ENCODE measurements around the gene UBE3B.

UBE3B gene

DNA sequence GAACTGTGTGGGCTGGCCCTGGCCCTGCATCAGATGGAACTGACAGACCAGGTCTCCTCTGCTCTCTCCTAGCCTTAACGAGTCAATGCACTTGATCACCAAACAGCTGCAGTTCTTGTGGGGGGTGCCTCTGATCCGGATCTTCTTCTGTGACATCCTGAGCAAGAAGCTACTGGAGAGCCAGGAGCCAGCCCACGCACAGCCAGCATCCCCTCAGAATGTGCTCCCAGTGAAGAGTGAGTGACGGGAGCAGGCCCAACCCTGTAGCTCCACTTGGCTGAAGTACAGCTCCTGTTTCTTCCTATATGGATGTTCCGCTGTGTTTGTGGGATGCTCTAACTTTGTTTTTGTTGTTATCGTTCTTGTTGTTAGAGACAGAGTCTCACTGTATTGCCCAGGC is 23.9 kb downstream of the UBE3B start:
- DNase-seq: no peak

DNA sequence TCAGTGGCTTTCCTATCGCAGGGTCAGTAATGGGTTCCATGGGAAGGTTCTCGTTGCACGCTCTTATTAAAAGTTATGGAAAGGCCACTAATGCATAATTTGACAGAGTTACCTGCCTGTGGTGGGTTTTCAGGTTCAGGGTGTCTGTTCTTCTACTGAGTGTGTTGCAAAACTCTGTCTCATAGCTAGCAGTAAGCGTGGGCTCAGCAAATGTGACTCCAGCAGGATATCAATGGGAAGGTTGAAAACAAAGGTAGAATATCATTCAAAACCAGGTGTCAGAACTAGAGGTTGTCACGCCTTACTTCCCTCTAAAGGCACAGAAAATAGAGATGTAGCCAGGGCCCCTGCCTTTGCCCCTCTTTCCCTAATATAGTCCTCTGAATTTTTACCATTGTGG is 24.9 kb downstream of the UBE3B start:
- DNase-seq: no peak

DNA sequence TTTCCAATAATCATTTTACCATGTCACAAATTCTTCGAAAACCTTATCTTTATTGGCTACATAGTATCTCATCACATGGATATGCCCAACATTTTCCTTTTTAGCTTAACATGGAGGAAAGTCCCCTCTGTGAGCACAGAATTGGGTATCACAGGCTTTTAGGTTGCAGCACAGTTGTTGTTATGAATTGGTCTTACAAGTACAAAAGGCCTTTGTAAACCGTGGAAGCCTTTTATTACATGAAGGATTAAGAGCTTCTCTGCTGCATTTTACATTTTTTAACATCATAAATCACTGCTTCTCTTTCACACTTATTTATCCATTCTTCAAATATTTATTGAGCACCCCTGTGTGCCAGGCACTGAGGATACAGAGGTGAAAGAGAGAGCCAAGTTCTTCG is 26.2 kb downstream of the UBE3B start:
- no peak for DNase-seq

DNA sequence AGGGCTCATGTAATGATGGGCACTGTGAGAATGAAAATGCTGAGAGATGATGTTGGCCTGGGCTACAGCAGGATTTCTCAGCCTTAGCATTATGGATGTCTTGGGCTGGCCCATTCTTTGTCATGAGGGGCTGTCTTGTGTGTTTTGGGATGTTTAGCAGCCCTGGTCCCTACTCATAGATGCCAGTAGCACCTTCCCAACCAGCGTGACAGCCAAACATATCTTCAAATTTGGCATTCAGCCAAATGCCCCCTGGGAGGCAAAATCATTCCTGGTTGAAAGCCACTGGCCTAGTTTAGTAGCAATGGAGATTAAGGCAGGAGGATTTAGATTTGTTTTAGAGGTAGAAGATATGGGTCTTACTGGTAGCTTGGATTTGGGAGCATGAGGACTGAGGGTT is 26.6 kb downstream of the UBE3B start:
- no peak for DNase-seq

DNA sequence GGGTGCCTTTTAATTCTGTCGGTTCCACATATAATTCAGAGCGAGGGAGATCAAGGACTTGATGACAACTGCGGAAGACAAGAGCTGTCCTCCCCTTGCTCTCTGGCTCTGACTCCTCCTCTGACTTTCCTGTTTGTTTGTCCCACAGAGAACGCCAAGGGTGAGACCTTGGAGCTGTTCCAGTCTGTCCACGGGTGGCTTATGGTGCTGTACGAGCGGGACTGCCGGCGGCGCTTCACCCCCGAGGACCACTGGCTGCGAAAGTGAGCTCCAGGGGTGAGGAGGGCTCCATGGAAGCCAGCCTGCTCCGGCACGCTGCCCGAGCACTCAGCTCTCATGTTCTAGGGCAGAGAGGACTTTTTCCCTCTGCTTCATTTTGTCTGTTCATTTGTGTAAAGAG is 32.8 kb downstream of the UBE3B start:
- DNase-seq: no peak

DNA sequence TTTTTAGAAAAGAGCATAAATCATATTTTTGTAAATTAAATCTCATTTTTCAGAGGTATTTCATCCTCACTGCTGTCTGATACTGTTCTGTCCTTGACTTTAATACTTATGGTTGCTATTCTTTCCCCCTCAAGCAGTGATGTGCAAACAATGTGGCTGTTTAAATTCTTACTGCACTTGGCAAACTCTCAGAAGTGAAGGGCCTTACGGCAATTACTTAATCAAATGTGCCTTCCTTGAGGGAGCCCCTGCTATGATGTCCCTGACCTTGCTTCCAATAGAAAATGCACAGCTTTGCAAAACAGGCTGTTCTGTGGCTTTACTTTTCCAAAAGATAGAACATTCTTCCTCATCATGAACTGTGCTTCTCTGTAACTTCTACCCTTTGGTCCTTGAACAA is 35.2 kb downstream of the UBE3B start:
- no peak for DNase-seq

DNA sequence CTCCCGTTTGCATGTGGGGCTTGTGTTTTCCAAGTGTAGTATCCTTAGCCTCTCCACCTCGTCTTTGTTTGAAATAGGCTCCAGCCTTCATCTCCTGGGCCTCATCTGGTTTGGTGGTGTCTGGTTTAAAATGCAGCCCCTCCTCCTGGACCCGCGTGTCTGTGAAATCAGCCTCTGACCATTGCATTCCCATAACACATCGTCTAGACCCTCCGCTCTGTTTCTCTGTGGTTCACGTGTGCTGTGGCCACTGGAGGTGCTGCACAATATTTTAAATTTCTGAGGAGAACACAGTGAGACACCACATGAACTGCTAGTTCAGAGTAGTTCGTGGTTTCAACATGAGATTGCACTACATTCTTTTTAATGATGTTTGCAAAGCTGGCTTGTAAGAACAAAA is 35.6 kb downstream of the UBE3B start:
- no peak for DNase-seq

DNA sequence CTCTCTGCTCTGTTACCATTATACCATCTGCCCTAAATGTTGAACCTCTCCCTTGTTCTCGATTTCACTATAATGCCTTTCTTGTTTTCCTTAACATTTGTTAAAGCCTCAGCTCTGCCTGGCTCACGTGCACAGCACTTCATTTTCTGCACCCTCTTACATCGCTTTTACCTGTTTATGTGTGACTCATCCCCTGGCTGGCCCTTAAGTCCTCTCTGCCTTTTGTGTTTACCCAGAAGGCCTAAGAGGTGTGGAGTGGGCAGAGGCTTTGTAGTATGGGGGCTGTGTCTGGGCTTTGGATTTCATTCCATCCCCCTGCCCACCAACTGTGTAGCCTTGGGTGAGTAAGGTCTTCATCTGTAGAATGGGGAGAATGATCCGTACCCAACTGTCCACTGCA is 36.5 kb downstream of the UBE3B start:
- no peak for DNase-seq

DNA sequence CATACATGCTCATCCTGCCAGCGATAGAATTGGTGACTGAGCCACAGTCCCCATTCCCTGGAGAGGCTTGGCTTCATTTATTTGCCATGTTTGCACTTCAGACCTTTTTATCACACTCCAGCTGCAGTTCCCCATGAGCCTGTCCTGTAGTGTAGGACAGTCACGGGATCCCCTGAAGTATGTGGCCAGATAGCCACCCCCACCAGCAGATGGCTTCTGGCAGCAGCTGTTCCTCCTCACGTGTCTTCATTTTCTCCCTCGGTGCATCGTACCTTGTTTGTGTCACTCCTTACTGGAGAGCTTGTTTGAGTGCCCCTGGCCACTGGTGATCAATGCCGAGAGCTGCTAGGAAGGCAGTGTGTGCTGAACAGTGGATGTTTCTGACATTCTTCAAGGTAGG is 40.2 kb downstream of the UBE3B start:
- no peak for DNase-seq

DNA sequence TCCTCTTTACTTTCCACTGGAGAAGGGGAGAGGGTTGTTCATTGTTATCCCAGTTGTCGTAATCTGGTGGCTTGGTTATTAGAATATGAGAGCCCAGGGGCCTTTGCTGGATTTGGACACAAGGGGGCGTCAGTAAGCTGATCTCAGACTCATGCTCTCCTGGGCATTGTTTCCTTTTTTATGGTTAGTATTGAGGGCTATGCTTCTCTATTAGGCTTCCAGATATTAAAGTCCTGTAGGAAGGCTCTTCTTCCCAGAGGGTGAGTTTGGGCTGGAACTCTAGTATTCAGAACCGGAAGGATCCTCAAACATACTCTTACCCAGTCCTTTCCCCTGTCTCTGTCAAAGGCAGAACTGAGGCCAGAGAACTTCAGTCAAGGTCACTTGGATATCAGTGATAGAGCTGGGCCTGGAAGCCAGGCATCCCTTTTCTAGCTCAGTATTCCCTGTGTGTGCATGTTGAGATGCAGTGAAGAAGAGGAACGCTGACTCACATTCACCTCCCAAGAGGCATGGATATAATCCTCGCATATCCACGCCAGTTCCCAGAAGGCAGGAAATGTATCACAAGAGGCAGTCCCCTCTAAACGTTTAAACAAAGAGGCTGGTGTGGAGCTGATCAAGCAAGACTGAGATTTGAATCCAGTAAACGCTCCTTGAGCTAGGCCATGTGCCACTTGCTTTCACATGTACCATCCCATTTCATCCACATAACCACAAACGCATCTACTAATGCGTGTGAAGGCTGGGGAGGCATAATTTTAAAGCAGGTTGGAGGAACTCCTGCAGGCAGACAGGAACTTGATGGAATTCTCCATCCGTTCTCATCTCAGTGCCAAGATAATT is 41.6 kb downstream of the UBE3B start:
- peak; percentile 57 for DNase-seq

DNA sequence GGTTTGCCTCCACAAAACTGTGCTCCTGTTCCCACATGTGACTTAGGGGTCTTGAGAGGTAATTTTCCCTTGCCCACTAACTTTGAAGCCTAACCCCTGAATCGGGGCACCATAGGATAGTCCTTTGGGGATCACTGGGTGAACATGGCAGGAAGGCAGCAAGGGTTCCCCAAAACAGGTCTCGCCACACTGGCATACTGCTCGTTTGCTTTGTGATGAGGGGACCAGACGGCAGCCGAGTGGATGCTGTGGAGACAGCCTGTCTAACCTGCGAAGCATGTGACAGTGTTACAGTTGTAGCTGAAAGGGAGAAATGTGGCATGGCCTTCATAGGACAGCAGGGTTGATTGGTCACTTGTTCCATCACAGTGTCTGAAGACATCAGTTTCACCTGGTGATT is 42.4 kb downstream of the UBE3B start:
- DNase-seq: no peak

DNA sequence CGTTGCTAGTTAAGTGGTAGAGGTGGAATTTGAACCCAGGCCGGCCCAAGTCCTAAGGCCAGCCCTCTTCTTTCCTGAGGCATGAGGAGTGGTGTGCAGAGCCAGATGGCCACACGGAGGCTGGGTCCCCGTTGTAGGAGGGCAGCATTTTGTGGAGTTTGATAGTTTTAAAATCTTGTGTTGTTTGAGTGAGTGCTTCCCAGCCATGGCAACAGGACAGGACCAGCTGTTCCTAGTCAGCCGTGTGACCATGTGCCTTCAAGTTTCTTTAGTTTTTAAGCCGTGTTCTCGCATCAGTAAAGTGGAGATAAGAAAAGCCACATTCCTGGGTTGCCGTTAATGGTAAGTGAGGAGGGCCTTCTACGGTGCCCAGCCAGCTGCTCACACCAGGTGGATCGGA is 44.4 kb downstream of the UBE3B start:
- no peak for DNase-seq

DNA sequence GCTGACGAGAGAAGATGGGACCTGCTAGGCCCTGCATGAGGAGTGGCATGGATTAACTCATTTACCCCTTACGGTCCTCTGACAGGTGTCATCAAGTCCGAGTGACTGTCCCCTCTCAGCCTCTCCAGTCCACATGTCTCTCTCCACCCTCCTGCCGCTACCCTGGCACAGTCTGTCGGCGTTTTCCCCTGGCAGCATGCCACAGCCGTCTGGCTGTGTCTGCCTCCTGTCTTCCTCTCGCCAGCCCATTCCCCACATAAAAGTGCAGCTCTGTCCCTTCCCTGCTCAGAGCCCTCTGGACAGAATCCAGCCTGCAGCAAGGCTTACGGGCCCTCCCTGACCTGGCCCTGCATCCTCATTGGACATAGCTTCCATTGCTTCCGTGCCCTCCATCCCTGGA is 45.6 kb downstream of the UBE3B start:
- DNase-seq: no peak

DNA sequence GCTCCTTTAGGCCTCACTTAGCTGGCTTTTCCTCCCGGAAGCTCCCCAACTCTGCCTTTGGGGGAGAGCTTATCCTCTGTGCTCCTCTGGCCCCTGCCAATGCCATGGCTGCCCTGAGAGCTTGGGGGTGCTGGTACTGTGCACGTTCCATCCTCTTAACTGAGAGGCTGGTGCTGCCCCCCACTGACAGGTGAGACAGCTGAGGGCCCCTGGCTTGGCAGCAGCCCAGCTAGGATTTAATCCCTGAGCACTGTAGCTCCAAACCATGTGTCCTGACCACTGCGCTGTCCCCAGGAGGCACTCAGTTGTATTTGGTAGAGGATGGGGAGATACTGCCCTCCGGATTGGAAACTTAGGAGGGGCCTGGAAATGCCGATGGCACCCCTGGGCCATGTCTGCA is 46.1 kb downstream of the UBE3B start:
- no peak for DNase-seq

DNA sequence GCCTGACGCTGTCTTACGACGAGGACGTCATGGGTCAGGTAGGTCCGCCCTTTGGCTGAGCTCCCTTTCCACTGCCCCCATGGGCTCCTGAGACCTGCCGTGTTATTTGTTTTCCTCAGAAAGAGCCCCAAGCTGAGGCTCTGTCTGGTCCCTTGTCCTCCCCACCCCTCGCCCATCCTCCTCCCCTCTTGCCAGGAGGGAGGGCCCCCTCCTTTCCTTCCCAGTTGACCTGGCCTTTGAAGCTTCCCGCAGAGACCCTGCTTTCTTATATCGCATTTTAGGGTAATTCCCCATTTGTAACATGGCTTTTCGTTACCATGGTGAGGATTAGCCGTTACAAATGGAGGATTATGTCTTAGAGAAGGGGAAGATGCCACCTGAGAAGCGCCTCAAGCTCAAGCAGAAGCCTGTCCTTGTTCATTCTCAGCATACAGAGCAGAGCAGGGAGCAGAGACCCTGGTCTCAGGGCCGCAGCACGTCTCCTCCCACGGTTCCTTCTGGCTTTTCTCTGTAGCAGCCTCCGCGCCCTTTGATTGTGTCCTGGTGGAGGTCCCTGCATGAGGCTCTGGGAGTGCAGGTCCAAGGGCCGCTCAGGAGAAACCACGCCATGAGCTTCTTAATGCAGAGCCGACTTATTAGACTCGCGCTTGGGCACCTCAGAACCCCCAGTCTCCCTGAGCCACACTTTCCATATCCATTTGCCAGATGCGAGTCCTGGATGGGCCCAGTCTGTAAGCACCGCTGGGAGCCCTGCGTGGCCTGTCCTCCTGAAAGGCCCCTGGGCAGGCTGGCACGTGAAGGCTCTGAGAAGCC is 47.2 kb downstream of the UBE3B start:
- no peak for DNase-seq

DNA sequence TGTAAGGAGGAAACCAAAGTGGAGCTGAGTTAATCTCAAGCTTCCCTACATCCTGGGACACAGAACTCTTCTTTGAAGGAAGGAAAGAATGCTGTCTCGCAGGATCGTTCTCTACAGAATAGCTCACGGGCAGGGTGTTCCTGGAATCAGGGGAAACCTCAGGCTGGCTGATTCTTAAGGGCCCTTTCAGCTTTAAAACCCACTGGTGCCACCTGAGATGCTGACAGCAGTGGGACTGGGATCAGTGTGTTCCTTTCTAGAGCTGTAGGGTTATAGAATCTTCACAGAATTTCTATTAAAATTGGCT is 47.8 kb downstream of the UBE3B start:
- no peak for DNase-seq

DNA sequence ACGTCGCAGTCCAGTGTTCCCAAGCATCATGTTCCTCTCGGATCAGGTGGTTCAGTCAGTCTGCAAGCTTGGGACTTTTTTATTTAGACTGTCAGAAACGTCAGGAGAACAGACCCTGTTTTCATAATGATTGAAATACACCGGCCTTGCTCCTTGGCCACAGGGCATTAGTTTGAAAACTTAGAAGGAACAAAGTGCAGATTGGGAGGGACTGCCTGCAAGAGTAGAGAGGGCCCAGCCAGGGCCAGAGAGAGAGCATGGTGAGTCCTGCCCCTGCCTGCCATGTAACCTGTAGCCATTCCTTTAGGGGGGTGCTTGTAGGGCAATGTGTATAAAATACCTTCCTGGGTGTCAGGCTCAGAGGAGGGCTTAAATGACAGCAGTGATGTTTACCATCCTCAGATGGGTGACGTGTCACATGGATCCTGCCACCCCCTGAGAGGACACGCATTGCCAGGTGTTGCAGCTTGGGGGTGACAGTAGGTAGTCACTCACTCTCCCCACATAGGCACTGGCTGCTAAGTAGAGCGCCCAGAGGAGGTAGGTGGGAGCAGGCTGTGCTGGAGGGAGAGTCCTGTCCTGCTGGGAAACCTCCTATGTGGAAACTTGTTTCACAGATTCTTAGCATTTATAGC is 50.2 kb downstream of the UBE3B start:
- DNase-seq: no peak

DNA sequence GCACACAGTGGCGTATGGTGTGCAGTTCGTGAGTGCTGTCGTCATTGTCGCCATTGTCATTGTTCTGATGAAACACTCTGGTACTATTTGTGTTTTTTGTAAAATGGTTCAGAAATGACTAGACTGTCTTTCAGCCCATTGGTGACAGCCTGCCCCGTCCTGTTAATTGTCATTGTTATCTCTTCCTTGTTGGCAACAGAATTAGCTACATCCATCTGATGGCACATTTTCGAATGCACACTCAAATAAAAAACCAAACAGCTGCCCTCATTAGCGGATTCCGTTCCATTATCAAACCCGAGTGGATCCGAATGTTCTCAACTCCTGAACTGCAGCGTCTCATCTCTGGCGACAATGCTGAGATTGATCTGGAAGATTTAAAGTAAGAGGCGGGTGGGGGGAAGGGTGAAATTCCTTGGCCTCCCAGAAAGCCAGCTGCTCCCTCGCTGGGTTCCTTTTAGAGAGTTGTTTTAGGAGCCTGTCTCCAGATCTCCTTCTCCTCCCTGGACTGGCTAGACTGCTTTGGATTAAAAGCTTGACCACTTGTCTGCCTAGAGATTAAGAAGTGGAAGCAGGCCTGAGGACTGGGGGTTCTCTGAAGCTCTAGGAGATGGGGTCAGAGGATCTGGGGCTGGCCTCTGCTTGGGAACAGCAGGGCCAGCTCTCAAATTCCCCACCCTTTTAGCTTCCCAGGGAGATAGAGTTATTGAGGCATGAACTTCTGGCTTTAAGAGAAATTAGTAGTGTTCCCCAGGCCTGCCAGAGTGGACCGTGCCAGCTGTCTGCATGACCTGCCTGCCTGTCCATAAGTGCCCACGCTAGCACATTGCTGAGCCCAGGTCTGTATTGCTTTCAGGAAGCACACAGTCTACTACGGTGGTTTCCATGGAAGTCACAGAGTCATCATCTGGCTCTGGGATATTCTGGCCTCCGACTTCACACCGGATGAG is 52.5 kb downstream of the UBE3B start:
- DNase-seq: no peak

DNA sequence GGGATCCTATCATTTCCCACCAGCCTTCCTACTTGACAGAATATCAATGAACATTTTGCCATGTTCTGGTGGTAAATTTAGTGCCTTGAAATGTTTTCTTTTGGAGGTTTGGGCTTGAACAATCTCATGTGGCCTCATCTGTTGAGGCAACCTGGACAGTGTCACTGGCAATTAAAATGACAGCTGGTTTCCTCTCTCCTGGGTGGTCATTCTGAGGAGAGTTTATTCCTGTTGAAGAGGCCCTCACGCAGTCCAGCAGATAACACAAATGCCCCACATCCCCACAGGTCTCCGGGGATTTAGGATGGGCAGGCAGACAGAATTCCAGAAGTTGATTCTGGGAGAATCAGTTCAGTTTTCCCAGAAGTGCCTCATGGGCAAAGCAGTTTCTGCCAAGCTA is 54.0 kb downstream of the UBE3B start:
- DNase-seq: no peak

DNA sequence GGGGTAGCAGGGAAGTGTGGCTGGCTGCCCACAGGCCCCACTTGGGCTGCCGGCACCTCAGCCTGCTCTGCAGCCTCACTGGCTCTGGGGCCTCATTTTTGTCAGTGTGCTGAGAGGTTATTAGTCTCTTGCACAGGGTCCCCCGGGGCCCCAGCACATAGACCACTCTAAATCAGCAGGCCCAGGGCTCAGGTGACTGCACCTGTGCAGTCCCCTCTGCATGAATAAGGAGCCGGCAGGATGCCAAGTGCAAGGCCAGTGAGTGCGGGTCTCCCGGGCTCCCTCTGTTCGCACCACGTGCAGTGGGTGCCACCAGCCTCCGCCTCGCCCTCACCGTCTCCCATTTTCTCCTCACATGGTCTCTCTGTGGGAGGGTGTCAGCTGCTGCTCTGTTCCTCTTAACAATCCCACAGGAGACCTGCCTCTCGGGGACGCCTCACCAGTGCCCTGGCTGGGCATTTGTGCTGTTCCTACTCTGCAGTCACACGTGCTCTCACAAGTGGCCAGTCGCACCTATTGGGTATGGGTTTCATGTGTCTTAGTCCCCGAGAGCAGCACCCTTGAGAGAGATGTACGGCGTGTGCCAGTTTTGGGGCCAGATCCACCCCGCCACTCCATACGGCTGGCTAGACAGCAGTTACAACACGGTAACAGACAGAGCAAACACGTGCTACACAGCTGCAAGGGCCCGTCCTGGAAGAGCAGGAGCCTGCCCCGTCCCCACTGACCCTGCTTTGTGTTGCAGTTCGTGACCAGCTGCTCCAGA is 55.5 kb downstream of the UBE3B start:
- no peak for DNase-seq

DNA sequence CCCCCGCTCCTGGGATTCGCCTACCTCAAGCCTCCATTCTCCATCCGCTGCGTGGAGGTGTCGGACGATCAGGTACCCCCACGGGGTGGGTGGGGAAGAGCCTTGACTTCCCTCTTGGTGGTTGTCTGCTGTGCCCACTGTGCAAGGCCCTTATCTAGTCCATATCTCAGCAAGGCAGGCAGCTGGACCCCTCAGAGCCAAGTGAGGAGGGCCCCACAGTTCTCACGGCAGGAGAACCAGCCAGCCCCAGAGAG is 56.0 kb downstream of the UBE3B start:
- DNase-seq: peak; percentile 31

DNA sequence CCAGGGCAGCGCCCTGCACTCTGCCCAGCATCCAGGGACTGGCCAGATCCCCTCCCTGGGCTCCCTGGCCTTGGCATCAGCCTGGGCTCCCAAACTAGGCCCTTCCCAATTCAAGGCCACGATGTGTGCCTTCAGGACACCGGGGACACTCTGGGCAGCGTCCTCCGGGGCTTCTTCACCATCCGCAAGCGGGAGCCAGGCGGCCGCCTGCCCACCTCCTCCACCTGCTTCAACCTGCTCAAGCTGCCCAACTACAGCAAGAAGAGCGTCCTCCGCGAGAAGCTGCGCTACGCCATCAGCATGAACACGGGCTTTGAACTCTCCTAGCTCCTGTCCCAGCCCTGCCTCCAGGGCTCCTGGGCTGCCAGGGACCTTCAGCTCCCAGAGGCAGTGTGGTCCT is 57.0 kb downstream of the UBE3B start:
- no peak for DNase-seq
